Fibroblast of skin of left biceps (primary cell): ENCODE data around the gene MAGI1.
"Not testable (repeated sequence)": the region's sequence is repeated elsewhere in the genome, so short reads cannot be mapped to it uniquely, and the experiment has no call there.

ENCODE experiments used
- DNase-seq, 2 experiments: peaks; one replicate each; pipeline ENCODE4 v3.0.0-alpha.2; 2013; ENCODE audit warnings: low read depth in 2 of 2

MAGI1 gene

DNA sequence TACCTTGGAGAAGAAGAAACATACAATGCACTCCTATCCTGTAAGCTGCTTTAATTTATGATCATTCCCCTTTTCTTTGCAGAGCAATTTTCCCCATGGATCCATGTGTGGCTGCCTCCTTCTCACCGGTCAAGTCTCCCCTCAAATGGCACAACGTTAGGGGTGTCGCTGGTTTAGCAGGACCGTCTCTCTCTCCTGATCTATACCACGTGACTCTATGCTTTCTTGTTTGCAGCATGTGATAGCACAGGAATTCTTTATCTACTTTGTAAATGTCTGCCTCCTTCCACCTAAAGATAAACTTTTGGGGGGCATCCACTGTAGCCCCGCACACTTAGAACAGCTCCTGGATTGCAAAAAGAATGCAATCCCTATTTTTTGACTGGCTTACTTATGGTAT, 506.0 kb downstream of the MAGI1 start:
- DNase-seq, result no peak

DNA sequence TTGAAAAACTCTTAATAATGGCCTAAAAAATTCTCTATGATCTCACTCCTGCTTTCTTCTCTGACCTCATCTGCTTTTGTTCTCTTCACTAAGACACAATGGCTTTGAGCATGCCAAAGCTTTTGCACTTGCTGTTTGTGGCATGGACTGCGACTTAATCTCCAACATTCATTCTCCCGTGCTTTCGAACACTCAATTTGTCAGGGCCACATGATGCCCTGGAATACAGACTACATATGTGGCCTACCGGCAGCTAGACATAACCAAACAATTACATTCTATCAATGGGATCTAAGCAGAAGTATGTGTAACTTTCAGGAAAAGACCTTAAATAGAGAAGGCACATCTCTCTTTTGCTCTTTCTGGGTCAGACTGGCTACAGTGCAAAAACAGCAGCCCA, 506.5 kb downstream of the MAGI1 start:
- no peak for DNase-seq

DNA sequence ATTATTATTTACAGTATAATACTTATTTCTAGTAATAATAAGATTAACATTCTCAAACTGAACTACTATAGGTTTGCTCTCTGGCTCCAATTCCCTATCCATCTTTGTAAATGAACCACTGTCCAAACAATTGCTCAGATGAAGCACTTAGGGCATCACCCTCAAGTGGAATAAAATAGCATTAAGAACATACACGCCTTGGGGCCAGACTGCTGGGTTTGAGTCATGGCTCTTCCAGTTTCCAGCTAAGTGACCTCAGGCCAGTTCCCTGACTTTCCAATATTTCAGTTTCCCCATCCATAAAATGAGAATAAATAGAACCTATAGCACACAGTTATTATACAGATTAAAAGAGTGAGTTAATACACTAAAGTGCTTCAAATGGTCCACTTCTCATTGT, 507.2 kb downstream of the MAGI1 start:
- no peak for DNase-seq

DNA sequence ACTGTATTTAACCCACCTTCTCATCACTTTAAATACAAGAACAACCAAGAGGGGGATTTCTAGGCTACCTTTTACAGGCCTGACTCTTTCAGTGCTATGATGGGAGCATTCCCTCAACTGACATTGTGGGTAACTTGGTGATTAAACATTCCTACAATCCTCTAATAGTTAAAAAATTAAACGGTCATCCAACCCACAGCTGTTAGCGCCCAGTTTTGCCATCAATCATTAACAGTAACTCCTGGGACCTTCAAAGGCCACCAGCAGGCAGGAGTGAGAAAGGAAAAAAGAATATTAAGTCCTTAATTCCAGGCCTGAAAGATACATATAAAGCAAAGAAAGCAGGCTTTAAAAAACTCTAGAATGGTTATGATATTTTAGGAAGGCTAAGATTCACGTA, 512.1 kb downstream of the MAGI1 start:
- no peak for DNase-seq

DNA sequence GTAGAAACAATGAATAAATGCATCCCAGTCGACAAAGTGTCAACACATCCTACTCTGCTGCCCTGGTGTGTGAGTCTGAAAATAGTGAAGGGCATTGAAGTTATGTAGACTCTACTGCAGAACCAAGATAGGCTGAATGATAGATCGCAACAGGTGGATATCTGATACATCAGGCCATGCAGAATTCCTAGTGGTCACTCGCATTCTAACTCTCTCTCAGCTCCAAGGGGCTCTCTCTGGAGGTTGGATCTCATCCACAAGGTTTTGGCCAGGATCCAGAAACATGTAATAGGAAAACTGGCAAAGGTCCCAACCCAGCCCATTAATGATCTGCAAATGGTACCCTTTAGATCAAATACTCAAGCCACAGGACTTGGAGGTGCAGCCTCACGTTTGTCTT, 514.1 kb downstream of the MAGI1 start:
- no peak for DNase-seq

DNA sequence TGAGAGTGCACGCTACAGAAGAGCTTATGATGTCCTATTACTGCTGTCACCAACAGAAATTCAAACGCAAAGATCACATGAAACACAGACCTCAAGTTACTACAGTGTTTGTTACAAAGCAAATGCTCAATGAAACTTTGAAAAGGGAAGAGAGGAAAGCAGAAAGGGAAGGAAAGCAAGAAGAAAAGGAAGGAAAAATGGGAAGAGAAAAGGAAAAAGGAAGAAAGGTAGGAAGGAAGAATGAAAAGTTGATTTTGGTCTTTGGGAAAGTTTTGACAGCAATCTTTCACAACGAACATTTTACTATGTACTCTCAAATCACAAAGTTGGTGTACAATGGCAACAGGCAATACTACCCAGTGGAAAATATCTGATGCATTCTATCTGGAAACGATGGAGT, 514.8 kb downstream of the MAGI1 start:
- no peak for DNase-seq

DNA sequence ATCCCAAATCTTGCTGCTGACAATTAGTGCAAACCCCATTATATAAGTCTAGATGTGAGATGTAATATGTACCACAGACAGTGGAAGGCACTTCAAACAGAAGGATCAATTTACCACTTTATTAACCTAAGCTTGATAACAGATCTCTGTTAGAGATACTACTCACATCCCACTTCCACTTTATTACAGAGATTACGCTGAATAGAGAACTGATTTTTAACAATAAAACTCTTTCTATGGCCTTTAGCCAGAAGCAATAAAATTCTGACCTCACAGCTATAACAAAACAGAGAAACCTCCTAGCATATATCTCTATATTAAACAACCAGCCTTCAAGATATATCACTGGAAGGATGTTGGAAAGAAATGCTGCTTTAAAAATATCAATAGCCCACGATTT, 517.7 kb downstream of the MAGI1 start:
- no peak for DNase-seq

DNA sequence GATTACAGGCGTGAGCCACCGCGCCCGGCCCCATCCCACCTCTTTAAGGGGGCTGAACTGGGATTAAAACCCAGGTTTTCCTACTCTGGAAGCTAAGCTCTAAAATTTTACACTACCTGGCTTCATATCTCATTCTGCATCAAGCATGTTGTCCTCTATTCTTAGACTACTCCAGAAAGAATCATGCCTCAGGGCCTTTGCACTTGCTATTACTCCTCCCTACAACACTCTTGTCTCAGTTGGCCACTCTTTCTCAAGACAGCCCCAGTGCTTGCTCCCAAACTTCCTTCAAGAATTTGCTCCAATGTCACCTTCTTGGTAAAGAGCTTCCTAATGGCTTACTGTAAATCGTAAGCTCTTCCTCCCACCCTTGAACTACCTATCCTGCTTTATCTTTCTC, 521.7 kb downstream of the MAGI1 start:
- DNase-seq, result no peak

DNA sequence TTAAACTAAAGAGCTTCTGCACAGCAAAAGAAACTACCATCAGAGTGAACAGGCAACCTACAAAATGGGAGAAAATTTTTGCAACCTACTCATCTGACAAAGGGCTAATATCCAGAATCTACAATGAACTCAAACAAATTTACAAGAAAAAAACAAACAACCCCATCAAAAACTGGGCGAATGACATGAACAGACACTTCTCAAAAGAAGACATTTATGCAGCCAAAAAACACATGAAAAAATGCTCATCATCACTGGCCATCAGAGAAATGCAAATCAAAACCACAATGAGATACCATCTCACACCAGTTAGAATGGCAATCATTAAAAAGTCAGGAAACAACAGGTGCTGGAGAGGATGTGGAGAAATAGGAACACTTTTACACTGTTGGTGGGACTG, 524.4 kb downstream of the MAGI1 start:
- not testable (repeated sequence) for DNase-seq

DNA sequence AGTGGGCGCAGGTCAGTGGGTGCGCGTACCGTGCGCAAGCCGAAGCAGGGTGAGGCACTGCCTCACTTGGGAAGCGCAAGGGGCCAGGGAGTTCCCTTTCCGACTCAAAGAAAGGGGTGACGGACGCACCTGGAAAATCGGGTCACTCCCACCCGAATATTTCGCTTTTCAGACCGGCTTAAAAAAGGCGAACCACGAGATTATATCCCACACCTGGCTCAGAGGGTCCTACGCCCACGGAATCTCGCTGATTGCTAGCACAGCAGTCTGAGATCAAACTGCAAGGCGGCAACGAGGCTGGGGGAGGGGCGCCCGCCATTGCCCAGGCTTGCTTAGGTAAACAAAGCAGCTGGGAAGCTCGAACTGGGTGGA, 529.3 kb downstream of the MAGI1 start:
- DNase-seq, result not testable (repeated sequence)

DNA sequence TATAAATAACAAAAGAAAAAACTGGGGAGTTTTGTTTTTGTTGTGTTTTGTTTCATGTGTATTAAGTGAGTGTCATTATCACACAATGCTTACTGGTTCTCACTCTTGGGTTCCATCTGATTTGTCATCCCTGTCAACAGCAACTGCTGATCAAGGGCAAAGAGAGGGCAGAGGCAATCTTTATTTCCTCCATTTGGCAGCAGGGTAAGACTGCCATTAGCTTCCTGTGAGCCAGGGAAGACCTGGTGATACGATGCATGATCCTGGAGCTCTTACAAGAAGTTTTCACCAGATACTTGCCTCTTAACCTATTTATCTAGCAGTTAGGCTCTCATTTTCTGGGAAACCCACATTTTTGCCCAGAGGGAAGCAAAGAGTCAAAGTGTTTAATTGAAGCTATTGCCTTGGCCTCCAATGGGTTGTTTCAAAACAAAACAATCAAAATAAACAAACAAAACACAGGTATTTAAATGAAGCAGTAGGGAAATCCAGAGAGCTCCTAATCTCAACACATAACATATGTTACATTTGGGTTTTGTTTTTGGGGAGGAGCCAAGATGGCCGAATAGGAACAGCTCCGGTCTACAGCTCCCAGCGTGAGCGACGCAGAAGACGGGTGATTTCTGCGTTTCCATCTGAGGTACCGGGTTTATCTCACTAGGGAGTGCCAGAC, 529.8 kb downstream of the MAGI1 start:
- DNase-seq, result no peak

DNA sequence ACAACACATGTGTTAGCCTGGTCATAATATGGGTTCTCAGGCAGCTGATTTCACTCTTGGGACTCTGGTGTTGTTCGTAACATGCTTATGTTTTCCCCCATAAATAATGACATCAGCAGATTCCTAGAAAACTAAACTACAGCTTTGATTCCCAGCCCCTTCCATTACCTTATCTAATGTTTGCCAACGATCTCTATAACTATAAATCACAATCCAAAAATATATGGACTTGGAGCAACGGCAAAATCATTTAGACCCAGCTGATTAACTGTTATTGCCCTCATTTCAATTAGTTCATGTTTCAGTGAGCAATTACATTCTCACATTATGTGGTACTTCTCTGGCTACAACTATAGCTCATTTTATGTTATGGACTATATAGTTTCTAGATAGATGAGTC, 531.3 kb downstream of the MAGI1 start:
- no peak for DNase-seq

DNA sequence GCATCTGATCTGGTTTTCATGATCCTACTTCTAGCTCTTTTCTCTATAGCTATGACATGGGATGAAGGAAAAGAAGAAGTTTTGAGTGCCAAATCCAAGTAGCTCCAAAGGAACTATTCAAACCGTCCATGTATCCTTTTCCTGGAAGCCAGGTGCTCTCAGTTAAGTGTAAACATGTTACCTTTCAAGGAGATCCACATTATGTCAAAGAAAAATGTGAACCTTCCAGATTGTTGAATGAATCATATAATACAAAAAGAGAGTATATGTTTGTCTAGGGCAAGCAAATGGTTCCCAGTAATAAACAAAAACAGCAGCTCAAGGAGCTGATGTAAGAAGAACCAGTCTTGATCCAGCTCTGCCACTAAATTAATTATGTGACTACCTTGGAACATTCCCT, 534.9 kb downstream of the MAGI1 start:
- DNase-seq, result no peak

DNA sequence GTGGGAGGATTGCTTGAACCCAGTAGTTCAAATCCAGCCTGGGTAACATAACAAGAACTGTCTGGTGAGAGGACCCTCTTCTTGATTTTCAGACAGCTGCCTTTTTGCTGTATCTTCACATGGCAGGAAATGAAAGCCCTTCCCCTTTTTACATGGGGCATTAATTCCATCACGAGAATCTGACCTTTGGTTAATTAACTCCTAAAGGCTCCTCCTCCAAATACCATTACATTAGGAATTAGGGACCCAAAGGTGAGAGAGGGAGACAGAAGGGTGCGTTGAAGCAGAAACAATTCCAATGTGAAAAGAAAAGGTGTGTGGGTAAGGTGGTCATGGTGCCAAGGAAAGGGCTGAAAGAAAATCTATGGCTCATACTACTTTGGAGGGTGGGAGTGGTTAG, 536.2 kb downstream of the MAGI1 start:
- no peak for DNase-seq

DNA sequence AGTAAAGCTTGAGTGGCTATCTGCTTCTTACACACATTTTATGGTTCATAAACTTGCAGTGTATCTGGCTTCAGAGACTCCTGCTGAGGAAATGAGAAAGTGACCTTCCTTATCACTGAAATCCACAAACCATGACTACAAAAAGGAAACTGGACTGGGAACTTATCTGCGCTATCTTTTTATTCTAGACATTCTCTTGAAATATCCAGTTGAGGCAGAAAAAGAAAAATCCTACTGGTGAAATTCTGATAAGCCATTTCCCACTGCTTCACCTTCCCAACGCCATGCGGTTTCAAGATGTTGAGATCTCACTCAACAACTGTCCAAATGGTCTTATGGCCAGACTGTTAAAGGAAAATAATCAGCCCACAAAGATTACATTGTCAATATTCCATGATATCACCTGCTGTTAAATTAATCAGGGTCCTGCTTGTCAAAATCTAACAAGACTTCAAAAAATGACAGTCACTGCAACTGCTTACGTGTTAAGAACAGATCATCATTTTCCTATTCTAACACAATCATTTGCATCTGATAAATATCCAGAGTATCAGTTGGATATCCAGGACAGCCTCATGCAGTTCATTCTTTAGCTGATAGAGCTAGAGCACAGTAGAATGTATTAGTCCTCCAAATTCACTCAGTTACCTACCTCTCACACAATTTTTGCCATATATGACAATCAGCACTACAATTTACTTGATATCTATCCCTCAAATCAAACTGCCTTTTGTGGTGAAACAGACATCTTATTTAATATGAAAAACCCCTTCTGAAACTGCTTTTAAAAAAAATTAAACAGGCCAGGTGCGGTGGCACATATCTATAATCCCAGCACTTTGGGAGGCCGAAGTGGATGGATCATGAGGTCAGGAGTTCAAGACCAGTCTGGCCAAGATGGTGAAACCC, 538.1 kb downstream of the MAGI1 start:
- DNase-seq, result no peak

DNA sequence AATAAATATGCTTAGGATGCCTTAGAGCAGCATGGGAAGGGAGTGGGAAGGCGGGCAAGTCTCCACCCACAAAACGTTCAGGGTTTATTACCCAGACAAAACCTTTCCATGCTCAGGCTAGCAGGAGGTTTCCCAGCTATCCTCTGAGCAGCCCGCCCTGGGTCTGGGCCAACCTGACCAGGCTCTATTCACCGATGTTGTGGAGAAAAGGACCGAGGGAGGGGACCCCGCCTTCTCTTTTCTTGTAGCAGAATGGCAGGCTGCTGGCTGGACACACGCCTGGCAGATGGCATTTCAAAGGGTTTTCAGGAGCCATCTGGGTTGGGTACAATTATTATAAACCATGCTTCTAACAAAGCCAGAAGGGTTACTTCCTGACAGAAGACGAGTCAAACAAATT, 540.9 kb downstream of the MAGI1 start:
- DNase-seq, result no peak

DNA sequence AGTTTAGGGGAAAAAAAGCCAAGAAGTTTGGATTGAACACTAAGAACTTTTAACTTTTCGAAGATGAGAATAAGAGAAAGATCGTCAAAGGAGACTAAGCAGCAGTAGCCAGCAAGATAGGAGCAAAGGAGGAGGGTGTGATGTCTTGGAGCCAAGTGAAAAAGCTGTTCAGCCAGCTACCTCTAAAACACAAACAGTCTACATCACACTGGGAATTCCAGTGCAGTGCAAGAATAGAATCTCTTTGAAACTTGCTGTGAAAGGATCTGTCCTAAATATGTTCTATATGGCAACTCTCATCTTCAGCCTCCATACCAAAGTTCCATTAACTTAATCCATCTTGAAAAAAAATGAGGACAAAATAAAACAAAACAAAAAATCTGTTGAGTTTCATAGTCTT, 541.5 kb downstream of the MAGI1 start:
- no peak for DNase-seq

DNA sequence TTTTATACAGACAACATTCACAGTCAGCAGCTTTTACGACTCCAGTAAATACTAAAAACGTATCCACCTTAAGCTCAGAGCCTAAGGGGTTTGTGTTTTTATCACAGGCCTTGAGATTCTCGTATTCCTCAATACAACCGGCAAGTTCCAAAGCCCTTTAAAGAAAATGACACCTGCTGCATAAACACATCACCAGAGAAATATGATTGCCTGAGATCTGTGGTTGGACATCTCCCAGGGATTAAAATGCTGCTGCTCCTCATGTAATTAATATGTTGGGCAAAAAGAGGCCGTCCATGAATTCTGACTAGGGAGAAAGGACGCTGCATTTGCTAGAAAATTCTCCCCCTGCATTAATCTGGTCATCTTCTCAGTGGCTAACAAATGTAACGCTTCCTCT, 544.8 kb downstream of the MAGI1 start:
- no peak for DNase-seq

DNA sequence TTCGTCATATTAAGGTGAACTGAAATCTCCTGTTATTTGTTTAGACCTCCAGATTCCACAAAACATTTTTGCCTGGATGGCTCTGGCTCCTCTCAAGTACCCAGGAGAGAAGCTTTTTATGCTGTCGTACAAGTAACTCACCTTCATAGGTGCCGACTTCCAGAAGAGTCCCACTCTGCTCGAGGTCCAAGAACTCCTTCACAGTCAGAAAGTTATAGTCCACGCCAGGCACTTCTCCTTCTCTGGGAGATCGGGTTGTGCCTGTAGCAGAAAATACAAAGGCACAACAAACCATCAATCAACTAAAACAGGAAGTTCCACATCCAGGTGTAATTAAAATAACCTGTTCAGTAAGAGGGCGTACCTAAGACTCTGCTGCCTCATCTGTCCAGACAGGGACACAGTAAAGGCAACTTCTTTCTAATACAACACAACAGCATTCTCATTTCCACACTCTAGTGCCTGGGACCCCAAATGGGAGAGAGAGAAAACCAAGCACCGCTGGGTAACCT, 545.3 kb downstream of the MAGI1 start:
- no peak for DNase-seq

DNA sequence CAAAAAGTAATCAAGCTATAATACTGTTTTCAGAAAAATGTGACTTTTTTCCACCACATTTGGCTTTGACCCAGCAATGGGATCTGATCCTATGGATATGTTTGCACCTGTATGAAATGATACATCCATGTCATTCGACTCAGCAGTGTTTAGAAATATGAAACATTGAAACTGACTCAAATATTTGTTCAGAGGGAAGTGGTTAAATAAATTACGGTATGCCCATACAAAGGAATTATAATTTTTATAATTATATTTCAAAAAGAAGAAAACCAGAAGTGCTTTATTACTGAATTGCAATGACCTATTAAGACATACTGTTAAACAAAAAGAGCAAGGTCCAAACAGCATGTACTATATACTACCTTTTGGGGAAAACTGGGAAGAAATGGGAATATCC, 546.5 kb downstream of the MAGI1 start:
- DNase-seq, result no peak

DNA sequence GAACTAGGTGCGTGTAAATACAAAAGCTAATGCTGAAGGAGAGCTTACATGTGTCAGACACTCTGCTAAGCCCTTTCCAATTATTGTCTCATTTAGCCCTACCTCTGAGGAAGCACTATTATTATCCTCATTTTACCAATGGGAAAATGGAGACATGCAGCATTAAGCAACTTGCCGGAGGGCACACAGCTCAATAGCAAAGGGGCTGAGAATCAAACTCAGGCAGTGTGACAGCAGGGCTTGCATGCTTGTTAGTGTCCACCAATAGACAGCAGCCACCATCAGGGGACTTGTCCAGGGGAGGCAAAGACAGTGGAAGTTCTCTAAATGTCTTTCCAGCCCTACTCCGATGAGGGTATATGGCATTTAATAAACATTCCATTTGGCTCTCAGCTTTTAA, 548.6 kb downstream of the MAGI1 start:
- no peak for DNase-seq

DNA sequence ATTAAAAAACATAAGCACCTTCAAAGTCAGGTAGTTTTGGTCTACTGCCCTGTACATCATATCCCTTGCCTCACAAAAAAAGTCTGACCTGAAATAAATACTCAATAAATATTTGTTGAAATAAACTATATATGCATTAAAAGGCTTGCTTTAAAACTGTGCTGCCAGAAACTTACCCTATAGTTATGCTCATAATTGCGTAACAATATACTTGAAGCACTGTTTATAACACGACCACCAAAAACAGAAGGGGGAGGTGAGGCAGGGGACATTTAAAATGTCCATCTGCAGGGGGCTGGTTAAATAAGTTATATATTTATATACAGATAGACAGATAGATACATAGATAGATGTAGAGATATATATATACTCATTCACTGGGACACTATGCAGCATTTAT, 549.5 kb downstream of the MAGI1 start:
- no peak for DNase-seq

DNA sequence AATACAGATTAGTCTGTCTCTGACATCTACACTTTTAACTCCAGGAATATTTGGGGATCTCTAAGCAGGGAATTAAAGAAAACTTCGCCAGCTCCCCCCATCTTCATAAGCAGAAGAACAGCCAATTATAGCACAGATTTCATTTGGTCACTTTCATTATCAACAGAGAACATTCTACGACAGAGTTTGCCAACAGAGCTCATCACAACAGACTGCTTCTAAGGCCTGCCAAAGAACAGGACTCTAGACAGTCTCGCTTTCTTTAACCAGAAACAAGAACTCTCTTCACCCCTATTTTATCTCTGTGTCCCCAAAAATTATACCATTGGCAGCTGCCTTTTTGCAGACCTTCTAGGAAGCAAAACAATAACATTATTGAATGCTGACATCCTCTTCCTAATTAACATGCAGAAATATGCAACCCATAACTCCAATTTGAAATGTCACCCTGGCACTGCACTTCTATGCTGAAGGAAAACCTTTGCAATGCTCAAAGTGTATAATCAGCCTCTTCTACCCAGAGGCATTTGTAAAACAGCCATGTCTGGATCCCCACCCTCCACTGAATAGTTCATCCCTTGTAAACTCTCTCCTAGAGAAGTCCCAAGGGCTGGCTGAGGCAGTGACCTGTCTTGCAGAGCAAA, 552.8 kb downstream of the MAGI1 start:
- DNase-seq, result no peak
